ENCODE data around the gene FMN1.

DNA sequence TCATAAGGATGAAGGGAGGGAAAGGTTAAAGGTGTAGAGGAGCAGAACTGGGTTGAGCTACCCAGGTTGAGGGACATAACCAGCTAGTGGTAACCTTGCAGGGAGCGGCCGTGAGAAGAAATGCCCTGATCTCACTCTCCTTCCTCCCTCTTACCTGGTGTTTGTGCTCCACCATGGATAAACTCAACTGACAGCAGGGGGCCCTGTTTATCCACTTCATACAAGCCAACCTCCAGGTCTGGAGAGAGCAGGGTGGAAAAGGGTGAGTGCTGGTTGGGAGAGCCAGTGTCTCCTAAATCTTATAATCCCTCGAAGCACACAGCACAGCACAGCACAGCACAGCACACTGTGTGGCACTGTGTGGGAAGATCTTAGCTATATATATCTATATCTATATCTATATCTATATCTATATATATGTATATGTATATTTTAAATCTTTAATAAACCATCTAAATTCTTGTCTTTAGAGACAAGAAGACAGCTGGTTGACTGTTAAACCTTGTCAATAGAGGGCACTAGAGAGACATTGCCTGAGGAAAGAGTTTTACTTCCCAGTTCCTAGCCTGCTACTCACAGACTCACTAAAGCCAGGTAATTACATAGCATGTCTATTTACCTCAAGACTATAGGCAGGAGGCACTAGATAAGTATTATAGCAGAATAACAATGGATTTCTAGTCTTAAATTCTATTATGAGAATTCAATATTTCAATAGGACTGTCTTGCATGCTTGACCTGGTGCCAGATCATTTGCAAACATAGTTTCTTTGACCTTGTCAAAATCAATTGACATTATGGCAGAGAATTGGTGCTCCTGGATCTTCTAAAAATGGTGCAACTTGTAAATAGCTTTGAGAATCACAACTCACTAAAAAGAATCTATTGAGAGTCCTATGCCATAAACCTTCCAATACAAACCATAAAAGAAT, 21.7 kb upstream of the FMN1 start:
- TF ChIP-seq, protein P1, sequence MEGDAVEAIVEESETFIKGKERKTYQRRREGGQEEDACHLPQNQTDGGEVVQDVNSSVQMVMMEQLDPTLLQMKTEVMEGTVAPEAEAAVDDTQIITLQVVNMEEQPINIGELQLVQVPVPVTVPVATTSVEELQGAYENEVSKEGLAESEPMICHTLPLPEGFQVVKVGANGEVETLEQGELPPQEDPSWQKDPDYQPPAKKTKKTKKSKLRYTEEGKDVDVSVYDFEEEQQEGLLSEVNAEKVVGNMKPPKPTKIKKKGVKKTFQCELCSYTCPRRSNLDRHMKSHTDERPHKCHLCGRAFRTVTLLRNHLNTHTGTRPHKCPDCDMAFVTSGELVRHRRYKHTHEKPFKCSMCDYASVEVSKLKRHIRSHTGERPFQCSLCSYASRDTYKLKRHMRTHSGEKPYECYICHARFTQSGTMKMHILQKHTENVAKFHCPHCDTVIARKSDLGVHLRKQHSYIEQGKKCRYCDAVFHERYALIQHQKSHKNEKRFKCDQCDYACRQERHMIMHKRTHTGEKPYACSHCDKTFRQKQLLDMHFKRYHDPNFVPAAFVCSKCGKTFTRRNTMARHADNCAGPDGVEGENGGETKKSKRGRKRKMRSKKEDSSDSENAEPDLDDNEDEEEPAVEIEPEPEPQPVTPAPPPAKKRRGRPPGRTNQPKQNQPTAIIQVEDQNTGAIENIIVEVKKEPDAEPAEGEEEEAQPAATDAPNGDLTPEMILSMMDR (IDR thresholded peaks at IDR 0.05), result peak in 1 of 3 experiments; percentile 39
- TF ChIP-seq POLR2A (IDR thresholded peaks at IDR 0.05), result no peak

All from testis (tissue), 2 donors.